HCT116 (cell line): ENCODE results near the gene FMR1. TPM values are rescaled to one million over a fixed set of nuclear protein-coding genes. Genes with fewer than 3 reads are reported as not detected.

Experiments
- ATAC-seq: fragments of 200-7000 bp; cut with Tn5 transposase; 2 replicates; pipeline ENCODE4 v1.9.1; 2020; ENCODE audit warnings: mild to moderate bottlenecking, moderate library complexity
- BruUV-seq: library from RNA; stranded (reverse); fragments of 400-500 nt; replicated peaks from 2 replicates; lab custom pipeline; 2021; lab: Mats Ljungman, UMichigan
- CTCF ChIA-PET: fragments of 300-600 bp; sonication (Branson Sonifier 250); formaldehyde crosslinking; loops from one replicate; lab custom pipeline; 2021; ENCODE audit warnings: antibody characterized with exemption; lab: Charles Lee
- POLR2A ChIA-PET: fragments of 300-600, 350-600 bp; sonication (Branson Sonifier 250); formaldehyde crosslinking; loops from one replicate; lab custom pipeline; 2021; ENCODE audit warnings: antibody characterized with exemption; lab: Charles Lee
- RAD21 ChIA-PET, 2 experiments: fragments of 300-600 bp; sonication (Branson Sonifier 250); formaldehyde crosslinking; loops; one replicate each; lab custom pipeline; 2023; ENCODE audit warnings: low total read pairs in 2 of 2; ENCODE audit not compliant: uncharacterized antibody in 2 of 2, unreplicated experiment in 2 of 2, low non-redundant PET in 1 of 2; lab: Charles Lee
- DNase-seq: peaks from one replicate; pipeline ENCODE4 v3.0.0-alpha.2; 2010; ENCODE audit warnings: low read depth, low spot score
- H2AFZ ChIP-seq: fragments of 200-600 bp; shearing (Covaris generic), sonication (generic); 2 replicates; pipeline ENCODE4 v1.6.1; 2017; ENCODE audit warnings: low read depth, mixed run types, mixed read lengths, antibody characterized with exemption, low read length; ENCODE audit not compliant: poor library complexity, severe bottlenecking
- H3K27ac ChIP-seq: 2 replicates; pipeline ENCODE4 v1.5.1; 2012; ENCODE audit warnings: low read depth, low read length
- H3K27me3 ChIP-seq: fragments of 200-600 bp; sonication (generic); 2 replicates; pipeline ENCODE4 v1.6.1; 2016; ENCODE audit warnings: mixed run types, low read length, mixed read lengths; ENCODE audit not compliant: insufficient read depth
- H3K36me3 ChIP-seq, 2 experiments: fragments of 200-500 bp in 1 of 2; fragments of 200-600 bp in 1 of 2; sonication (Bioruptor generic) in 1 of 2; sonication (generic) in 1 of 2; 2 replicates each; pipeline versions ENCODE4 v1.5.1 to v1.6.1; 2014 to 2016; ENCODE audit warnings: low read length in 2 of 2, inconsistent platforms in 1 of 2, mixed read lengths in 1 of 2, mixed run types in 1 of 2; ENCODE audit not compliant: insufficient read depth in 2 of 2, control insufficient read depth in 1 of 2
- H3K4me1 ChIP-seq, 2 experiments: fragments of 200-600 bp in 1 of 2; sonication (generic) in 1 of 2; 2 replicates each; pipeline versions ENCODE4 v1.5.1 to v1.6.1; 2012 to 2017; ENCODE audit warnings: low read length in 2 of 2, inconsistent platforms in 1 of 2, mild to moderate bottlenecking in 1 of 2, mixed read lengths in 1 of 2, mixed run types in 1 of 2, moderate library complexity in 1 of 2; ENCODE audit not compliant: insufficient read depth in 2 of 2, control insufficient read depth in 1 of 2
- H3K4me2 ChIP-seq: fragments of 200-600 bp; sonication (generic); 2 replicates; pipeline ENCODE4 v1.6.1; 2017; ENCODE audit warnings: mixed run types, low read length, mixed read lengths
- H3K4me3 ChIP-seq, 2 experiments: fragments of 200-600 bp in 1 of 2; sonication (generic) in 1 of 2; replicated peaks in 1 of 2; 2 replicates each; pipeline ENCODE4 v1.5.1; 2011 to 2016; ENCODE audit warnings: low read length in 2 of 2, control low read depth in 1 of 2, low read depth in 1 of 2, mild to moderate bottlenecking in 1 of 2, mixed read lengths in 1 of 2, mixed run types in 1 of 2
- H3K79me2 ChIP-seq: fragments of 200-600 bp; sonication (generic); 2 replicates; pipeline ENCODE4 v1.6.1; 2017; ENCODE audit warnings: mild to moderate bottlenecking, mixed run types, low read length, moderate library complexity, mixed read lengths; ENCODE audit not compliant: insufficient read depth
- H3K9ac ChIP-seq: fragments of 200-600 bp; sonication (generic); 2 replicates; pipeline ENCODE4 v1.6.1; 2016; ENCODE audit warnings: low read length, mixed read lengths
- H3K9me2 ChIP-seq: fragments of 200-600 bp; sonication (generic), shearing (Covaris generic); 2 replicates; pipeline ENCODE4 v1.6.1; 2017; ENCODE audit warnings: mixed run types, mild to moderate bottlenecking, moderate library complexity; ENCODE audit not compliant: insufficient read depth
- H3K9me3 ChIP-seq, 2 experiments: fragments of 200-500 bp in 1 of 2; fragments of 200-600 bp in 1 of 2; sonication (Bioruptor generic) in 1 of 2; sonication (generic) in 1 of 2; 2 replicates each; pipeline ENCODE4 v1.6.1; 2014 to 2017; ENCODE audit warnings: low read length in 2 of 2, mixed read lengths in 2 of 2, inconsistent platforms in 1 of 2, low read depth in 1 of 2, mild to moderate bottlenecking in 1 of 2, mixed run types in 1 of 2, moderate library complexity in 1 of 2; ENCODE audit not compliant: control insufficient read depth in 1 of 2, insufficient read depth in 1 of 2
- H4K20me1 ChIP-seq: fragments of 200-600 bp; sonication (generic), shearing (Covaris generic); 2 replicates; pipeline ENCODE4 v1.6.1; 2017; ENCODE audit warnings: mixed run types, mild to moderate bottlenecking, moderate library complexity; ENCODE audit not compliant: insufficient read depth
- CEBPB ChIP-seq: IDR thresholded peaks from 2 replicates; pipeline ENCODE4 v1.6.1; 2012; ENCODE audit warnings: low read depth
- EGR1 ChIP-seq: IDR thresholded peaks from 2 replicates; pipeline ENCODE4 v1.6.1; 2012; ENCODE audit warnings: low read depth
- JUND ChIP-seq: IDR thresholded peaks from 2 replicates; pipeline ENCODE4 v1.6.1; 2012
- RAD21 ChIP-seq: IDR thresholded peaks from 2 replicates; pipeline ENCODE4 v1.6.1; 2012; ENCODE audit warnings: low read depth, mild to moderate bottlenecking
- TCF7L2 ChIP-seq: IDR thresholded peaks from 2 replicates; pipeline ENCODE4 v1.7.0; 2011; ENCODE audit warnings: borderline replicate concordance, inconsistent platforms; ENCODE audit not compliant: insufficient read depth, insufficient read length; ENCODE audit errors: extremely low read depth
- YY1 ChIP-seq: IDR thresholded peaks from 2 replicates; pipeline ENCODE4 v1.6.1; 2011; ENCODE audit warnings: low read length, low read depth, moderate library complexity, mild to moderate bottlenecking; ENCODE audit not compliant: insufficient replicate concordance; ENCODE audit errors: extremely low read depth
- intact Hi-C: fragments of 100-400 bp; cut with micrococcal nuclease; formaldehyde crosslinking; loops from 2 replicates; pipeline ENCODE4 v1.10.0; 2022
- total RNA-seq: library from RNA; stranded (reverse); gene quantifications from one replicate; pipeline ENCODE4 v1.2.1, GENCODE V29; 2021; ENCODE audit not compliant: unreplicated experiment

Gene FMR1
- total RNA-seq, 1 experiment from 2014 or later: 31.1 TPM

- ChIA-PET RAD21 (no interaction called here), POLR2A (no interaction called here)
- Histone ChIP-seq H4K20me1 (no peaks in the 10 kb centered on the region), H3K9me2 (no peaks in the 10 kb centered on the region), H3K27ac (no peak overlapping the region), H3K36me3 (no peaks in the 10 kb centered on the region), H3K9me3 (no peaks in the 10 kb centered on the region), H3K4me1 (no peaks in the 10 kb centered on the region), H3K4me2 (no peak overlapping the region), H3K27me3 (no peaks in the 10 kb centered on the region), H3K9ac (no peak overlapping the region)
- BruUV-seq: no TSS peak
- DNase-seq: no peak
- TF ChIP-seq EGR1: no peak
- TF ChIP-seq CEBPB: no peak
- no peak for TF ChIP-seq YY1
- TF ChIP-seq TCF7L2: no peak
- TF ChIP-seq, all 23 proteins: peak for 0
- intact Hi-C loops: no loop called here
- CTCF ChIA-PET: no interaction called here
- no peak overlapping the region for H3K4me3 ChIP-seq
- no peak for ATAC-seq
- no peak overlapping the region for H2AFZ ChIP-seq
- no peaks in the 10 kb centered on the region for H3K79me2 ChIP-seq
Observed at GRCh38 chrX:147893741-147894140, 18.0 kb upstream of the FMR1 start.

DNA sequence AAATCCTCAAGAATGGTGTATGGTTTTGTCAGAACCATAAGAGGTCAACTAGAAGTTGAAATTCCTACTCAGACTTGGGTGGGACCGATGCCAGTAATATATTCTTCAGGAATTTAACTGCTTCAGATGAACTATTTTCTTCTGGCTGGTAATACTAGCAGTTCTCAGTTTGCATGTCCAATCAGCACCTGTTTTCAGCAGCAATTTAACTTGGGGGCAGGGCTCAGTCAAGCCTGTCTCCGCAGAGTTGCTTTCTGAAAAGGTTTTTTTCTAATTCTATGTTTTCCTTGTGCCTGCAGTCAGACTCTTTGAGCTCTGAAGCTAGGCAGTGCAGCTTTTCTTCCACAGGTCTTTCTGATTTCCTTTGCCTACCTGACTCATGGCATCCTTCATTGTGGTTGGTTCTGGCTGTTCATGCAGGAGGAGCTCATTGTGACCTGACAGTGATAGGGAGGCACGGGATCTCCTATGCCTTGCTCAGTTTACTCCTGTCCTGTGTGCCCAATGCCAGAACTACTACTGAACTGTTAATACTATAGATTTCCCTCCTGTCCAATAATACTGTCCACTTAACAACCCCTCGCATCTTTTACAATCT lies 17.3 kb upstream of the FMR1 start:
- Histone ChIP-seq H3K4me2 (no peak overlapping the region), H3K27ac (no peak overlapping the region), H3K4me3 (no peak overlapping the region)

More for the DNA sequence above, 17.3 kb upstream of the FMR1 start:
- no peak for ATAC-seq
- intact Hi-C loops: no loop called here
- no peak for TF ChIP-seq RAD21
- no peak for TF ChIP-seq JUND
- TF ChIP-seq CEBPB: no peak
- no peak overlapping the region for H3K9ac ChIP-seq
- no peaks in the 10 kb centered on the region for H3K36me3 ChIP-seq
- H2AFZ ChIP-seq: no peak overlapping the region
- H4K20me1 ChIP-seq: no peaks in the 10 kb centered on the region
- no peaks in the 10 kb centered on the region for H3K27me3 ChIP-seq
- ChIA-PET CTCF (no interaction called here), RAD21 (no interaction called here), POLR2A (no interaction called here)
- no peaks in the 10 kb centered on the region for H3K9me2 ChIP-seq
- no peaks in the 10 kb centered on the region for H3K79me2 ChIP-seq
- no peak for DNase-seq
- no TSS peak for BruUV-seq
- H3K9me3 ChIP-seq: no peaks in the 10 kb centered on the region
- H3K4me1 ChIP-seq: no peaks in the 10 kb centered on the region
